B cell (primary cell): ENCODE measurements around the gene AFAP1L1. TPM values are rescaled to one million over a fixed set of nuclear protein-coding genes. Genes with fewer than 3 reads are reported as not detected.

Experiments used
- ATAC-seq: fragments of 200-7000 bp; cut with Tn5 transposase; one replicate; pipeline ENCODE4 v1.10.0; 2021; ENCODE audit warnings: low read depth, mild to moderate bottlenecking, moderate number of reproducible peaks, moderate library complexity
- CTCF ChIA-PET: fragments of 350-600 bp; sonication (Branson Sonifier 250); formaldehyde crosslinking; loops from one replicate; lab custom pipeline; 2021; ENCODE audit warnings: antibody characterized with exemption, inconsistent platforms; lab: Charles Lee
- POLR2A ChIA-PET: fragments of 350-600 bp; sonication (Branson Sonifier 250); formaldehyde crosslinking; loops from one replicate; lab custom pipeline; 2021; ENCODE audit warnings: antibody characterized with exemption; lab: Charles Lee
- DNase-seq: peaks from one replicate; pipeline ENCODE4 v3.0.0; 2013
- H2AFZ ChIP-seq: 2 replicates; pipeline ENCODE4 v1.6.1; 2012; ENCODE audit warnings: mild to moderate bottlenecking, low read depth, low read length; ENCODE audit not compliant: insufficient read depth, poor library complexity, severe bottlenecking
- H3K27ac ChIP-seq, 2 donors: 1 replicate in 1 of 2; 2 replicates in 1 of 2; pipeline ENCODE4 v1.5.1; 2012 to 2013; ENCODE audit warnings: low read length in 2 of 2, mild to moderate bottlenecking in 2 of 2, moderate library complexity in 1 of 2
- H3K27me3 ChIP-seq, 4 experiments: fragments of 200-600 bp in 1 of 4; sonication (generic) in 1 of 4; replicated peaks in 1 of 4; 1 replicate in 2 of 4; 2 replicates in 2 of 4; pipeline versions ENCODE4 v1.6.1 to v1.7.0; 2013 to 2016; ENCODE audit warnings: low read length in 3 of 4, mild to moderate bottlenecking in 2 of 4, mixed read lengths in 1 of 4, moderate library complexity in 1 of 4; ENCODE audit not compliant: insufficient read depth in 4 of 4, control insufficient read depth in 3 of 4; ENCODE audit errors: control extremely low read depth in 1 of 4
- H3K36me3 ChIP-seq, 2 experiments: replicated peaks in 1 of 2; 1 replicate in 1 of 2; 2 replicates in 1 of 2; pipeline versions ENCODE4 v1.6.1 to v1.7.1; 2013; ENCODE audit warnings: low read length in 1 of 2; ENCODE audit not compliant: insufficient read depth in 2 of 2, control insufficient read depth in 1 of 2; ENCODE audit errors: control extremely low read depth in 1 of 2, extremely low read depth in 1 of 2
- H3K4me1 ChIP-seq, 2 donors: fragments of 200-600 bp in 1 of 2; sonication (generic) in 1 of 2; 1 replicate in 1 of 2; 2 replicates in 1 of 2; pipeline versions ENCODE4 v1.5.1 to v1.6.1; 2013 to 2017; ENCODE audit warnings: low read length in 2 of 2; ENCODE audit not compliant: control insufficient read depth in 2 of 2, insufficient read depth in 2 of 2
- H3K4me2 ChIP-seq: replicated peaks from 2 replicates; pipeline ENCODE3; 2012; ENCODE audit warnings: mild to moderate bottlenecking, low read depth, low read length; ENCODE audit not compliant: poor library complexity, severe bottlenecking
- H3K4me3 ChIP-seq, 5 experiments: fragments of 200-600 bp in 1 of 5; sonication (generic) in 1 of 5; 1 replicate in 3 of 5; 2 replicates in 2 of 5; pipeline versions ENCODE4 v1.5.1 to v1.7.0; 2011 to 2016; ENCODE audit warnings: low read length in 4 of 5, mild to moderate bottlenecking in 4 of 5, low read depth in 2 of 5, control low read depth in 1 of 5, moderate library complexity in 1 of 5; ENCODE audit not compliant: insufficient read depth in 1 of 5; ENCODE audit errors: control extremely low read depth in 1 of 5, extremely low read depth in 1 of 5
- H3K79me2 ChIP-seq: fragments of 200-600 bp; sonication (generic); one replicate; pipeline ENCODE4 v1.6.0; 2016; ENCODE audit warnings: low read length; ENCODE audit not compliant: control insufficient read depth, insufficient read depth
- H3K9ac ChIP-seq: fragments of 200-600 bp; sonication (generic); 2 replicates; pipeline ENCODE4 v1.6.1; 2017; ENCODE audit warnings: mild to moderate bottlenecking, low read length, moderate library complexity
- H3K9me3 ChIP-seq, 3 donors: one replicate each; pipeline versions ENCODE4 v1.6.1 to v1.7.1; 2013; ENCODE audit warnings: low read length in 2 of 3; ENCODE audit not compliant: control insufficient read depth in 2 of 3, insufficient read depth in 1 of 3; ENCODE audit errors: control extremely low read depth in 1 of 3
- H4K20me1 ChIP-seq: 2 replicates; pipeline ENCODE4 v1.6.0; 2012; ENCODE audit warnings: mild to moderate bottlenecking, low read length; ENCODE audit not compliant: insufficient read depth, control insufficient read depth, poor library complexity, severe bottlenecking
- H3K27ac Mint-ChIP-seq: one replicate; pipeline ENCODE4 v1.8.0; 2021; ENCODE audit warnings: mixed read lengths
- H3K27me3 Mint-ChIP-seq: one replicate; pipeline ENCODE4 v1.8.0; 2021; ENCODE audit warnings: mixed read lengths
- H3K4me1 Mint-ChIP-seq: one replicate; pipeline ENCODE4 v1.8.0; 2021; ENCODE audit warnings: mixed read lengths
- H3K4me3 Mint-ChIP-seq: one replicate; pipeline ENCODE4 v1.8.0; 2021; ENCODE audit warnings: mixed read lengths
- H3K9me3 Mint-ChIP-seq: one replicate; pipeline ENCODE4 v1.8.0; 2022; ENCODE audit warnings: mixed read lengths; ENCODE audit not compliant: insufficient read depth
- EZH2 ChIP-seq: IDR thresholded peaks from 2 replicates; pipeline ENCODE4 v1.6.1; 2012; ENCODE audit warnings: borderline replicate concordance, low read depth, mild to moderate bottlenecking, moderate library complexity, low read length; ENCODE audit not compliant: insufficient read depth, poor library complexity, severe bottlenecking
- WGBS: methylation state at CpG from one replicate; pipeline ENCODE4 v1.1.5; 2013; ENCODE audit warnings: missing lambda C conversion rate; ENCODE audit not compliant: insufficient coverage; 5-methylcytosine and 5-hydroxymethylcytosine counted together
- intact Hi-C: fragments of 100-400 bp; cut with micrococcal nuclease; formaldehyde crosslinking; loops from one replicate; pipeline ENCODE4 v1.10.0; 2022
- polyA plus RNA-seq: library from polyadenylated mRNA; depleted of rRNA; stranded (reverse); fragments of >200 nt; gene quantifications from 2 replicates; pipeline ENCODE4 v1.2.3, GENCODE V29; 2012
- total RNA-seq, 2 donors: library from RNA; stranded (reverse); fragments of 120-200 nt in 1 of 2; gene quantifications; 1 replicate in 1 of 2; 2 replicates in 1 of 2; pipeline versions ENCODE4 v1.2.3 to v1.2.4, GENCODE V29; 2013 to 2022
- TF ChIP-seq, protein P1 (sequence below): fragments of 200-600 bp; IDR thresholded peaks from one replicate; pipeline ENCODE4 v1.8.0; 2022; ENCODE audit warnings: antibody characterized with exemption, mild to moderate bottlenecking

The AFAP1L1 gene
- total and polyA plus RNA-seq, 2 donors (not counting 1 experiment from before 2014, with no cell fraction given), result not detected

DNA sequence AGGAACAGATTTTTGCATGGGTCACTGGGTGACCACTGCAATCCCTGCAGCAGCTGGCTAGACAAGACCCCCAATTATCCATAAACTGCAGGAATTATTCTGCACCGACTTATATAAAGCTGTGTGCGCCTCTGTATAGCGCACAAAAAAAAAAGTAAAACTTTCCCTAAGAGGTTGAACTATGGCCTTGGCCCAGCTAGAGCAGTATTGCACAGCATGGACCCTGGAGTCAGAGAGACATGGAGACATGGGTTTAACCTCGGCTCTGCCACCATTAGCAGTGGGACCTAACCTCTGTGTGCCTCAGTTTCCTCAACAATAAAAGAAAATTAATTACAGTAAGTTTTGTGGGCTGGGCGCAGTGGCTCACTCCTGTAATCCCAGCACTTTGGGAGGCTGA, 56.5 kb downstream of the AFAP1L1 start:
- ATAC-seq (no peak), DNase-seq (no peak)
- Histone ChIP-seq H3K4me1 (no peaks in the 10 kb centered on the region), H3K9me3 (peaks cover 0 to 4% (median 0%) of the 10 kb centered on the region in 3 donors), H3K27ac (no peak overlapping the region), H3K4me2 (no peak overlapping the region), H3K9ac (no peak overlapping the region), H4K20me1 (no peaks in the 10 kb centered on the region), H3K27me3 (no peaks in the 10 kb centered on the region), H3K79me2 (no peaks in the 10 kb centered on the region), H3K36me3 (no peaks in the 10 kb centered on the region), H3K4me3 (no peak overlapping the region), H2AFZ (no peak overlapping the region)
- H3K27me3 Mint-ChIP-seq, result no peaks in the 10 kb centered on the region
- H3K27ac Mint-ChIP-seq, result no peak overlapping the region
- POLR2A ChIA-PET, result no interaction called here
- 96% methylated on average over 3 of the region's 5 CpGs for WGBS
- CTCF ChIA-PET, result no interaction called here
- no peak for TF ChIP-seq EZH2
- TF ChIP-seq, protein P1, sequence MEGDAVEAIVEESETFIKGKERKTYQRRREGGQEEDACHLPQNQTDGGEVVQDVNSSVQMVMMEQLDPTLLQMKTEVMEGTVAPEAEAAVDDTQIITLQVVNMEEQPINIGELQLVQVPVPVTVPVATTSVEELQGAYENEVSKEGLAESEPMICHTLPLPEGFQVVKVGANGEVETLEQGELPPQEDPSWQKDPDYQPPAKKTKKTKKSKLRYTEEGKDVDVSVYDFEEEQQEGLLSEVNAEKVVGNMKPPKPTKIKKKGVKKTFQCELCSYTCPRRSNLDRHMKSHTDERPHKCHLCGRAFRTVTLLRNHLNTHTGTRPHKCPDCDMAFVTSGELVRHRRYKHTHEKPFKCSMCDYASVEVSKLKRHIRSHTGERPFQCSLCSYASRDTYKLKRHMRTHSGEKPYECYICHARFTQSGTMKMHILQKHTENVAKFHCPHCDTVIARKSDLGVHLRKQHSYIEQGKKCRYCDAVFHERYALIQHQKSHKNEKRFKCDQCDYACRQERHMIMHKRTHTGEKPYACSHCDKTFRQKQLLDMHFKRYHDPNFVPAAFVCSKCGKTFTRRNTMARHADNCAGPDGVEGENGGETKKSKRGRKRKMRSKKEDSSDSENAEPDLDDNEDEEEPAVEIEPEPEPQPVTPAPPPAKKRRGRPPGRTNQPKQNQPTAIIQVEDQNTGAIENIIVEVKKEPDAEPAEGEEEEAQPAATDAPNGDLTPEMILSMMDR, result no peak
- intact Hi-C loops, result no loop called here
- H3K4me1 Mint-ChIP-seq, result no peaks in the 10 kb centered on the region
- no peaks in the 10 kb centered on the region for H3K9me3 Mint-ChIP-seq
- no peak overlapping the region for H3K4me3 Mint-ChIP-seq

DNA sequence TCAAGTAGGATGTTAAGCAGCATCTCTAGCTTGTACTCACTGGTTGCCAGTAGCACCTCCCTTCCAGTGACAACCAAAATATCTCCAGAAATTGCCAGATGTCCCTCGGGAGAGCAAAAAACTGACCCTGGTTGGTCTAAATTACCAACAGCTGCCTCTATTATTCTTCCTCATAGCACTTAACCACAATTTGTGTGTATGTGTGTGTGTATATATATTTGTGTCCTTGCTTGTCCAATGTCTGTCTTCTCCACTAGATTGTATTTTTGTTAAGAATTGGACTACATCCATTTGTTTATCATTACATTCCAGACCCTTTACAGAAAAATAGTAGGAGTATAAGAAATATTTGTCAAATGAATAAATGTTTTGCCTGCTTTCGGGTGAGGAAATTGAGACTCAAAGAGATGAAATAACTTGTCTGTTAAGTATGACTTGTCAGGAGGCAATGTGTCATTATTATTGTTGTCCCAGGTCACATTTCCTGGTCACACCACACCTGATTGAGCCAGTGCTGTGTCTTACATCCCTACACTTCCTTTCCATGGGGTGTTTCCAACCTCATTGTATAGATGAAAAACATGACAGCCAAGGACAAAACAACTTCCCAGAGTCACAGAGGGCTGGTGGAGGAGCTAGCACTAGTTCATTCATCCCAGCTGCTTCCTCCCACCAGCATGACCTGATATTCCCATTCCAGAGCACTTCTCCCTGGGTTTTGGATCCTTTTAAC, 62.2 kb downstream of the AFAP1L1 start:
- H4K20me1 ChIP-seq, result no peaks in the 10 kb centered on the region
- H3K4me1 ChIP-seq, result no peaks in the 10 kb centered on the region
- Mint-ChIP-seq H3K27me3 (peaks cover 20% of the 10 kb centered on the region), H3K9me3 (no peaks in the 10 kb centered on the region), H3K4me3 (no peak overlapping the region), H3K27ac (no peak overlapping the region), H3K4me1 (no peaks in the 10 kb centered on the region)
- WGBS, result no CpG with 5 or more reads among the region's 2 CpGs
- TF ChIP-seq, protein P1, result no peak
- TF ChIP-seq EZH2, result no peak
- intact Hi-C loops, result no loop called here
- ChIA-PET POLR2A (no interaction called here), CTCF (interaction anchor here (0.5 to 1.5 kb wide), 3 partner anchors 9 to 172 kb away, joined by 3 read pairs; no protein-coding TSS in a partner anchor)
- no peak overlapping the region for H2AFZ ChIP-seq
- ATAC-seq (no peak), DNase-seq (no peak)
- H3K27ac ChIP-seq, result no peak overlapping the region
- H3K4me2 ChIP-seq, result no peak overlapping the region
- H3K27me3 ChIP-seq, result peaks cover 0 to 2% (median 0%) of the 10 kb centered on the region in 4 experiments
- no peak overlapping the region for H3K4me3 ChIP-seq
- H3K9me3 ChIP-seq, result no peaks in the 10 kb centered on the region
- H3K9ac ChIP-seq, result no peak overlapping the region
- no peaks in the 10 kb centered on the region for H3K79me2 ChIP-seq
- no peaks in the 10 kb centered on the region for H3K36me3 ChIP-seq
